CD4-positive, alpha-beta T cell (primary cell): ENCODE data around the gene SCRT2. TPM values are rescaled to one million over a fixed set of nuclear protein-coding genes. Genes with fewer than 3 reads are reported as not detected.

Source experiments
- ATAC-seq: fragments of 200-7000 bp; cut with Tn5 transposase; one replicate; pipeline ENCODE4 v1.10.0; 2022; ENCODE audit warnings: mild to moderate bottlenecking; ENCODE audit not compliant: poor library complexity
- CTCF ChIA-PET: fragments of 350-600 bp; sonication (Branson Sonifier 250); formaldehyde crosslinking; loops from one replicate; lab custom pipeline; 2021; ENCODE audit warnings: antibody characterized with exemption, inconsistent platforms; lab: Charles Lee
- POLR2A ChIA-PET: fragments of 350-600 bp; sonication (Branson Sonifier 250); formaldehyde crosslinking; loops from one replicate; lab custom pipeline; 2021; ENCODE audit warnings: antibody characterized with exemption, inconsistent platforms; lab: Charles Lee
- DNase-seq, 14 experiments: peaks; one replicate each; pipeline ENCODE4 v3.0.0-alpha.2; 2013 to 2020; ENCODE audit warnings: mixed read lengths in 2 of 14
- H3K27ac ChIP-seq, 2 donors: one replicate each; pipeline versions ENCODE4 v1.5.1 to v1.7.0; 2013; ENCODE audit warnings: low read length in 2 of 2, low read depth in 1 of 2, mild to moderate bottlenecking in 1 of 2
- H3K27me3 ChIP-seq, 2 experiments: 1 replicate in 1 of 2; 2 replicates in 1 of 2; pipeline versions ENCODE4 v1.6.1 to v1.7.0; 2013; ENCODE audit warnings: low read length in 2 of 2, control low read depth in 1 of 2, mild to moderate bottlenecking in 1 of 2, moderate library complexity in 1 of 2; ENCODE audit not compliant: insufficient read depth in 2 of 2, control insufficient read depth in 1 of 2
- H3K36me3 ChIP-seq: one replicate; pipeline ENCODE4 v1.6.1; 2013; ENCODE audit warnings: low read length, control low read depth; ENCODE audit not compliant: insufficient read depth
- H3K4me1 ChIP-seq: one replicate; pipeline ENCODE4 v1.6.1; 2013; ENCODE audit warnings: low read length, control low read depth; ENCODE audit not compliant: insufficient read depth
- H3K4me3 ChIP-seq: one replicate; pipeline ENCODE4 v1.5.1; 2013; ENCODE audit warnings: mild to moderate bottlenecking, low read length, moderate library complexity
- H3K9me3 ChIP-seq, 2 experiments: 1 replicate in 1 of 2; 2 replicates in 1 of 2; pipeline versions ENCODE4 v1.6.1 to v1.7.0; 2013; ENCODE audit warnings: low read length in 2 of 2, mild to moderate bottlenecking in 2 of 2, control low read depth in 1 of 2, moderate library complexity in 1 of 2; ENCODE audit not compliant: control insufficient read depth in 1 of 2, insufficient read depth in 1 of 2
- H3K27ac Mint-ChIP-seq: one replicate; pipeline ENCODE4 v1.8.0; 2020; ENCODE audit warnings: mixed read lengths
- H3K27me3 Mint-ChIP-seq: one replicate; pipeline ENCODE4 v1.8.0; 2021; ENCODE audit warnings: mixed read lengths
- H3K36me3 Mint-ChIP-seq: one replicate; pipeline ENCODE4 v1.8.0; 2021; ENCODE audit warnings: low read depth, mixed read lengths
- H3K4me1 Mint-ChIP-seq: one replicate; pipeline ENCODE4 v1.8.0; 2021; ENCODE audit warnings: low read depth, mixed read lengths
- H3K4me3 Mint-ChIP-seq: one replicate; pipeline ENCODE4 v1.8.0; 2020; ENCODE audit warnings: mild to moderate bottlenecking, mixed read lengths
- H3K9me3 Mint-ChIP-seq: one replicate; pipeline ENCODE4 v1.8.0; 2020; ENCODE audit warnings: mixed read lengths
- intact Hi-C, 2 experiments: fragments of 100-400 bp; cut with DNase I in 1 of 2; cut with micrococcal nuclease in 1 of 2; formaldehyde crosslinking; loops; one replicate each; pipeline versions ENCODE4 v1.15.1 to v1.9.0; 2023 to 2025; cut with DNase I, micrococcal nuclease
- total RNA-seq, 174 experiments: library from RNA in 2 of 174; stranded (reverse) in 2 of 174; gene quantifications; one replicate each; pipeline ENCODE4 v1.2.3 and lab custom pipeline; 2021 to 2026
- TF ChIP-seq, protein P1 (sequence below): fragments of 200-600 bp; IDR thresholded peaks from one replicate; pipeline ENCODE4 v1.8.0; 2022; ENCODE audit warnings: antibody characterized with exemption, mild to moderate bottlenecking

The SCRT2 gene
- total RNA-seq, 2 experiments from 2014 or later, result not detected

DNA sequence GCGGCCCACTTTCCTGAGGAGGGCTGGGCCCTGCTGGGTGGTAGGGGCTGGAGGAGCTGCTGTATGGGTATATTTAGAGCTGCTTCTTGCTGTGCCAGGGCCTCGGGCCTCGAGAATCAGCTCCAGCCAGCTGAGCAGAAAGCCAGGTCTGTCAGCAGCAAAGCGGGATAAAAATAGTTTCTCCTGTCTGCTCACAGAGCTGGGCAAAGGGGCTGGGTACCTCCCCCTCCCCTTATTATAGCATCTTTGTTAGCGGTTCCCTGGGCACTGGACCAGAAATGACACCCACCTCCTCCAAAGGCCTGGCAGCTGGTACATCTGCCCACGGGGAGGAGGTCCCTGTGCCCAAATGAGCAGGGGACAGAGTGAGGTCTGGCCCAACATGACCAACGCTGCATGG lies 6.0 kb downstream of the SCRT2 start:
- peaks cover 56 to 71% of the 10 kb centered on the region in 2 experiments for H3K27me3 ChIP-seq
- peaks cover 0 to 6% of the 10 kb centered on the region in 2 experiments for H3K9me3 ChIP-seq
- TF ChIP-seq, protein P1, sequence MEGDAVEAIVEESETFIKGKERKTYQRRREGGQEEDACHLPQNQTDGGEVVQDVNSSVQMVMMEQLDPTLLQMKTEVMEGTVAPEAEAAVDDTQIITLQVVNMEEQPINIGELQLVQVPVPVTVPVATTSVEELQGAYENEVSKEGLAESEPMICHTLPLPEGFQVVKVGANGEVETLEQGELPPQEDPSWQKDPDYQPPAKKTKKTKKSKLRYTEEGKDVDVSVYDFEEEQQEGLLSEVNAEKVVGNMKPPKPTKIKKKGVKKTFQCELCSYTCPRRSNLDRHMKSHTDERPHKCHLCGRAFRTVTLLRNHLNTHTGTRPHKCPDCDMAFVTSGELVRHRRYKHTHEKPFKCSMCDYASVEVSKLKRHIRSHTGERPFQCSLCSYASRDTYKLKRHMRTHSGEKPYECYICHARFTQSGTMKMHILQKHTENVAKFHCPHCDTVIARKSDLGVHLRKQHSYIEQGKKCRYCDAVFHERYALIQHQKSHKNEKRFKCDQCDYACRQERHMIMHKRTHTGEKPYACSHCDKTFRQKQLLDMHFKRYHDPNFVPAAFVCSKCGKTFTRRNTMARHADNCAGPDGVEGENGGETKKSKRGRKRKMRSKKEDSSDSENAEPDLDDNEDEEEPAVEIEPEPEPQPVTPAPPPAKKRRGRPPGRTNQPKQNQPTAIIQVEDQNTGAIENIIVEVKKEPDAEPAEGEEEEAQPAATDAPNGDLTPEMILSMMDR, result no peak
- H3K36me3 ChIP-seq, result no peaks in the 10 kb centered on the region
- no peaks in the 10 kb centered on the region for H3K4me1 Mint-ChIP-seq
- CTCF ChIA-PET, result no interaction called here
- H3K9me3 Mint-ChIP-seq, result no peaks in the 10 kb centered on the region
- POLR2A ChIA-PET, result no interaction called here
- H3K27me3 Mint-ChIP-seq, result peaks cover 86% of the 10 kb centered on the region
- no peaks in the 10 kb centered on the region for H3K4me1 ChIP-seq
- H3K4me3 ChIP-seq, result no peak overlapping the region
- no peak overlapping the region for H3K4me3 Mint-ChIP-seq
- no peak for ATAC-seq
- H3K36me3 Mint-ChIP-seq, result no peaks in the 10 kb centered on the region
- no peak overlapping the region for H3K27ac Mint-ChIP-seq
- DNase-seq, result no peak
- H3K27ac ChIP-seq, result no peak overlapping the region
- intact Hi-C loops, result loop anchor here in 1 of 2 experiments (5.0 kb wide), 1 partner anchor 317 kb away; no protein-coding TSS in a partner anchor

DNA sequence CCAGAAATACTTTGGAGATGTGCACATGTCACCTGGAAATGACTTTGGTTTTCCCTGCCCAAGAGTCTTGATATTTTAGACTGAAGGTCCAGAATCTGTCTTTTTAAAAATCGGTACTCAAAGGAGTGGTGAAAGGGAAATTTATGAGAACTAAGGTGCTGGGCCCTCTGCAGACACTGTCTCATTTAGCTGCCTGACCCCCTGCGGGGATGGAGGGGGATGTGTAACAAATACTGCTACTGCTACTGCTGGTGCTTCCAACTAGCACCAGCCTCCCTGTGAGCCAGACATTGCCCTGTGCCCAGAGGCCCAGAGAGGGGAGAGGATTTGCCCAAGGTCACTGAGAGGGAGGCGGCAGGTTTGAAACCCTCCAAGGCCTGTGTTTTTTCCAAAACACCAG lies 7.0 kb downstream of the SCRT2 start:
- ATAC-seq (no peak), DNase-seq (no peak)
- TF ChIP-seq, protein P1, result no peak
- Histone ChIP-seq H3K27me3 (peaks cover 53 to 66% of the 10 kb centered on the region in 2 experiments), H3K9me3 (peaks cover 0 to 5% of the 10 kb centered on the region in 2 experiments), H3K27ac (no peak overlapping the region), H3K4me3 (no peak overlapping the region), H3K4me1 (no peaks in the 10 kb centered on the region), H3K36me3 (no peaks in the 10 kb centered on the region)
- H3K9me3 Mint-ChIP-seq, result no peaks in the 10 kb centered on the region
- H3K27ac Mint-ChIP-seq, result no peak overlapping the region
- ChIA-PET CTCF (interaction anchor here (1.7 kb wide), 1 partner anchor 23 kb away, joined by 6 read pairs; no protein-coding TSS in a partner anchor), POLR2A (no interaction called here)
- H3K27me3 Mint-ChIP-seq, result peaks cover 80% of the 10 kb centered on the region
- H3K4me3 Mint-ChIP-seq, result no peak overlapping the region
- H3K36me3 Mint-ChIP-seq, result no peaks in the 10 kb centered on the region
- intact Hi-C loops, result loop anchor here (1.0 to 5.0 kb wide), 2 partner anchors 314 to 316 kb away; no protein-coding TSS in a partner anchor
- no peaks in the 10 kb centered on the region for H3K4me1 Mint-ChIP-seq

DNA sequence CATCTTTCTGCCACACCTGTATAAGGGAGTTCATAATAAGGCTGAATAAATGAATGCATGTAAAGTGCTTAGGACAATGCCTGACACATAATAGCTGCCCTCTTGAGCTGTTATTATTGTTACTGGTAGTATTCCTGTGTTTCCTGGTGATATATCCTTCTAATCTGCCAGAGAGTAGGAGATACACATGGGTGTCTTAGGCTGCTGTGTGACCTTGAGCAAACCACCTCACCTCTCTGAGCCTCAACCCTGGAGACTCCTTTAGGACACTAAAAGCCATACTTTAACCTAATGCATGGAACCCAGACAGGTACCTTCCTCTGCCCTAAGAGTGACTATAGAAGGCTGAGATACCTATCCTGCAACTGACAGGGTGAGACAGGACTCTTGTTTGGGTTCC lies 7.6 kb downstream of the SCRT2 start:
- intact Hi-C loops, result loop anchor here (1.0 to 5.0 kb wide), 2 partner anchors 314 to 316 kb away; no protein-coding TSS in a partner anchor
- TF ChIP-seq, protein P1, result no peak
- Mint-ChIP-seq H3K27me3 (peaks cover 79% of the 10 kb centered on the region), H3K36me3 (no peaks in the 10 kb centered on the region), H3K27ac (no peak overlapping the region), H3K4me3 (no peak overlapping the region), H3K4me1 (no peaks in the 10 kb centered on the region), H3K9me3 (no peaks in the 10 kb centered on the region)
- Histone ChIP-seq H3K36me3 (no peaks in the 10 kb centered on the region), H3K9me3 (peaks cover 0 to 5% of the 10 kb centered on the region in 2 experiments), H3K4me3 (no peak overlapping the region), H3K27me3 (peaks cover 50 to 64% of the 10 kb centered on the region in 2 experiments), H3K27ac (no peak overlapping the region), H3K4me1 (no peaks in the 10 kb centered on the region)
- DNase-seq (no peak), ATAC-seq (no peak)
- ChIA-PET POLR2A (no interaction called here), CTCF (interaction anchor here (1.3 to 1.7 kb wide), 3 partner anchors 15 to 22 kb away, joined by 3 to 6 read pairs (median 5); partner anchors contain the start of gene SRXN1)
